GM21825 (cell line): ENCODE results near the gene FAM20C.

ENCODE experiments used
- ATAC-seq: cut with Tn5 transposase; IDR thresholded peaks from one replicate; pipeline ENCODE4 v1.9.1; 2021; ENCODE audit warnings: mild to moderate bottlenecking, moderate library complexity; ENCODE audit not compliant: unreplicated experiment

FAM20C gene

GRCh38 chr7:191981-192649, at the start of gene FAM20C:
TSS of gene FAM20C (plus strand) at chr7:192571. CDS start at chr7:193200, 629 bp downstream.
- ATAC-seq, result no peak

GRCh38 chr7:143145-143751, 49.1 kb upstream of the FAM20C start:
- ATAC-seq, result no peak

- ATAC-seq, result no peak
Measured at GRCh38 chr7:143811-144453, 48.4 kb upstream of the FAM20C start.

GRCh38 chr7:144454-144826, 47.9 kb upstream of the FAM20C start:
- no peak for ATAC-seq

- ATAC-seq, result no peak
Measured at GRCh38 chr7:145863-146262, 46.5 kb upstream of the FAM20C start.

GRCh38 chr7:148543-148931, 43.8 kb upstream of the FAM20C start:
- no peak for ATAC-seq

- ATAC-seq, result peak; percentile 93
Measured at GRCh38 chr7:148932-149790, 43.2 kb upstream of the FAM20C start.

GRCh38 chr7:149791-150636, 42.4 kb upstream of the FAM20C start:
- ATAC-seq, result peak; percentile 20

- no peak for ATAC-seq
Measured at GRCh38 chr7:150811-151221, 41.6 kb upstream of the FAM20C start.

- ATAC-seq, result no peak
Measured at GRCh38 chr7:151346-152050, 40.9 kb upstream of the FAM20C start.

- ATAC-seq, result no peak
Measured at GRCh38 chr7:152702-153391, 39.5 kb upstream of the FAM20C start.

- no peak for ATAC-seq
Measured at GRCh38 chr7:153604-154003, 38.8 kb upstream of the FAM20C start.

GRCh38 chr7:154096-154799, 38.1 kb upstream of the FAM20C start:
- ATAC-seq, result no peak

GRCh38 chr7:155469-155900, 36.9 kb upstream of the FAM20C start:
- no peak for ATAC-seq

GRCh38 chr7:156111-157007, 36.0 kb upstream of the FAM20C start:
- no peak for ATAC-seq

- no peak for ATAC-seq
Measured at GRCh38 chr7:157008-157310, 35.4 kb upstream of the FAM20C start.

- no peak for ATAC-seq
Measured at GRCh38 chr7:157771-158625, 34.4 kb upstream of the FAM20C start.
